Choroid plexus epithelial cell (primary cell): Measurements from ENCODE around the gene OSTC.

Experiments used
- DNase-seq: peaks from one replicate; pipeline ENCODE4 v3.0.0-alpha.2; 2010; ENCODE audit warnings: low read depth
- H3K4me3 ChIP-seq: 2 replicates; pipeline ENCODE4 v1.5.1; 2011; ENCODE audit warnings: low read depth, mild to moderate bottlenecking, control low read depth, low read length, moderate library complexity
- TF ChIP-seq, protein P1 (sequence below): conservative IDR thresholded peaks from 2 replicates; pipeline ENCODE4 v1.5.1; 2011; ENCODE audit warnings: low read depth, mild to moderate bottlenecking, control low read depth, inconsistent platforms, low read length, moderate library complexity

Gene OSTC

GRCh38 chr4:108650212-108651013 lies at the start of gene OSTC:
TSS of gene OSTC (plus strand) at chr4:108650599. CDS start at chr4:108650656, 57 bp downstream.
- peak within 1 kb of the TSS; percentile 94 for H3K4me3 ChIP-seq
- TF ChIP-seq, protein P1, sequence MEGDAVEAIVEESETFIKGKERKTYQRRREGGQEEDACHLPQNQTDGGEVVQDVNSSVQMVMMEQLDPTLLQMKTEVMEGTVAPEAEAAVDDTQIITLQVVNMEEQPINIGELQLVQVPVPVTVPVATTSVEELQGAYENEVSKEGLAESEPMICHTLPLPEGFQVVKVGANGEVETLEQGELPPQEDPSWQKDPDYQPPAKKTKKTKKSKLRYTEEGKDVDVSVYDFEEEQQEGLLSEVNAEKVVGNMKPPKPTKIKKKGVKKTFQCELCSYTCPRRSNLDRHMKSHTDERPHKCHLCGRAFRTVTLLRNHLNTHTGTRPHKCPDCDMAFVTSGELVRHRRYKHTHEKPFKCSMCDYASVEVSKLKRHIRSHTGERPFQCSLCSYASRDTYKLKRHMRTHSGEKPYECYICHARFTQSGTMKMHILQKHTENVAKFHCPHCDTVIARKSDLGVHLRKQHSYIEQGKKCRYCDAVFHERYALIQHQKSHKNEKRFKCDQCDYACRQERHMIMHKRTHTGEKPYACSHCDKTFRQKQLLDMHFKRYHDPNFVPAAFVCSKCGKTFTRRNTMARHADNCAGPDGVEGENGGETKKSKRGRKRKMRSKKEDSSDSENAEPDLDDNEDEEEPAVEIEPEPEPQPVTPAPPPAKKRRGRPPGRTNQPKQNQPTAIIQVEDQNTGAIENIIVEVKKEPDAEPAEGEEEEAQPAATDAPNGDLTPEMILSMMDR, result peak; percentile 32
- DNase-seq, result peak; percentile 98

DNA sequence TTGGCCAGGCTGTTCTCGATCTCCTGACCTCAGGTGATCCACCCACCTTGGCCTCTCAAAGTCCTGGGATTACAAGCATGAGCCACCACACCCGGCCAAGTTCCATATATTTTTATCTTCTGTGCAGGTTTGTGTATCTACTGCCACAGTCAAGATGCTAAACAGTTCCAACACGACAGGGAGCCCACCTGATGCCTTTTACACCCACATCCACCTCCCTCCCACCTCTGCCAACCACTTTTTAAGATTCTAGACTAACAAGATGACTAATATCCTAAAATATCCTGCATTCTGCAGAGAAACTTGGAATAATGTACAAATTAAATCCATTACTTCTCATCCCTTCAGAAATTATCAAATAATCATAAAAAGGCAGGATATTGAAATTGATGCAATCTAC lies 49.3 kb upstream of the OSTC start:
- DNase-seq, result no peak
- TF ChIP-seq, protein P1, result no peak
- H3K4me3 ChIP-seq, result no peak overlapping the region

DNA sequence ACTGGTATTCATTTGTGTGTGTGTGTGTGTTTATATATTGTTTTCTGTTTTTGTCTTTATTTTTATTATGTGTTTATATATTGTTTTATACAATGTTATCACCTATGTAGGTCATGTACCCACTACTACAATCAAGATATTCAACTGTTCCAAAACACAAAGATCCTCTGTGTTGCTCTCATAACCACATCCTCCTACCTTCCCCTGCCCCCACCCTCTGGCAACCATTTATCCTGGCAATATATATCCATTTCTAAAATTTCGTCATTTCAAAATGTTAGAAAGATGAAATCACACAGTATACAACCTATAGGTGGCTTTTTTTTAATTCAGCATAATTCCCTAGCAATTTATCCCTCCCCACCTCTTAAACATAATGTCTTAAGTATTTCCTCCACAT lies 48.9 kb upstream of the OSTC start:
- no peak for DNase-seq
- no peak overlapping the region for H3K4me3 ChIP-seq
- TF ChIP-seq, protein P1, result no peak

DNA sequence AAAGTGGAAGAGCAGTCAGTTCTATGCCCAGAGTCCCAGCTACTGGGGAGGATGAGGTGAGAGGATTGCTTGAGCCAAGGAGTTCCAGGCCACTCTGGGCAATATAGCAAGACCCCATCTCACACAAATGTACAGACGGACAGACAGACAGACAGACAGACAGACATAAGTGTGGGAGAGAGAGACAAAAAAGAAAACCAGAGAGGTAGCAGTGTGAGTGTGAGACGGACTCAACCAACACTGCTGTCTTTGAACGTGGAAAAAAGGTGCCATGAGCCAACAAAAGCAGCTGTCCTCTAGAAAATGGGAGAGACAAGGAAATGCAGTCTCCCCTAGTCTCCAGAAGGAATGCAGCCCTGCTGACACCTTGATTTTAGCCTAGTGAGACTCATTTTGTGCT lies 48.2 kb upstream of the OSTC start:
- TF ChIP-seq, protein P1, result no peak
- no peak overlapping the region for H3K4me3 ChIP-seq
- no peak for DNase-seq

- DNase-seq, result no peak
- TF ChIP-seq, protein P1, result no peak
- no peak overlapping the region for H3K4me3 ChIP-seq
Observed at GRCh38 chr4:108607079-108607815, 43.2 kb upstream of the OSTC start.

- DNase-seq, result peak; percentile 48
- H3K4me3 ChIP-seq, result peak overlapping the region; percentile 34
- TF ChIP-seq, protein P1, result peak; percentile 48
Observed at GRCh38 chr4:108611365-108611764, 39.0 kb upstream of the OSTC start.
